Measurements from ENCODE around the gene VWA3B. TPM values are rescaled to one million over a fixed set of nuclear protein-coding genes. Genes with fewer than 3 reads are reported as not detected.

VWA3B gene
- total RNA-seq, 4 donors from 2014 or later, result 0.30 to 6.1 (median 2.5) TPM; not detected in 1

DNA sequence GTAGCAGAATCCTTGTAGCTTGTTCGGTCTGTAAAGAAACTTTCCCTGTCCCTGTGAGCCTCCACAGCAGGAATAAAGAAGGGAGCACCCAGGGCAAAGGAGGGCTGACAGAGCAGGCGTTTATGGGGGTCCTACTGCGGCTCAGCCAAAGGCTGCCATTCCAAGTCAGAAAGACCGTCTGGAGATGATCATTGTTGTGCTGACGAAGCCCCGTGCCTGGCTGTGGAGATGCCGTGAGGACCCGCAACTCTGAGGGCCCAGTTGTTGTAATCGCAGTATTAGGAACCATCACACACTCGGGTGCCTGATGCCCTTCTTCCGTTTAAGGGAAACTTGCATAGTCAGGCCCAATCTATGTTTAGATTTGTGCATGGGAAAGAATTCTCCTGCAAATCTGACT, 16.9 kb upstream of the VWA3B start:
- 38 to 45% methylated on average over 11 of the region's 11 CpGs for WGBS, 2 donors
- H3K27ac ChIP-seq, result no peak overlapping the region
- no peaks in the 10 kb centered on the region for H3K36me3 ChIP-seq
- H3K4me3 ChIP-seq, result no peak overlapping the region
- peaks cover 0 to 11% (median 0%) of the 10 kb centered on the region in 4 donors for H3K9me3 ChIP-seq
- no peak for TF ChIP-seq POLR2A (IDR thresholded peaks at IDR 0.05)
- TF ChIP-seq, protein P1, sequence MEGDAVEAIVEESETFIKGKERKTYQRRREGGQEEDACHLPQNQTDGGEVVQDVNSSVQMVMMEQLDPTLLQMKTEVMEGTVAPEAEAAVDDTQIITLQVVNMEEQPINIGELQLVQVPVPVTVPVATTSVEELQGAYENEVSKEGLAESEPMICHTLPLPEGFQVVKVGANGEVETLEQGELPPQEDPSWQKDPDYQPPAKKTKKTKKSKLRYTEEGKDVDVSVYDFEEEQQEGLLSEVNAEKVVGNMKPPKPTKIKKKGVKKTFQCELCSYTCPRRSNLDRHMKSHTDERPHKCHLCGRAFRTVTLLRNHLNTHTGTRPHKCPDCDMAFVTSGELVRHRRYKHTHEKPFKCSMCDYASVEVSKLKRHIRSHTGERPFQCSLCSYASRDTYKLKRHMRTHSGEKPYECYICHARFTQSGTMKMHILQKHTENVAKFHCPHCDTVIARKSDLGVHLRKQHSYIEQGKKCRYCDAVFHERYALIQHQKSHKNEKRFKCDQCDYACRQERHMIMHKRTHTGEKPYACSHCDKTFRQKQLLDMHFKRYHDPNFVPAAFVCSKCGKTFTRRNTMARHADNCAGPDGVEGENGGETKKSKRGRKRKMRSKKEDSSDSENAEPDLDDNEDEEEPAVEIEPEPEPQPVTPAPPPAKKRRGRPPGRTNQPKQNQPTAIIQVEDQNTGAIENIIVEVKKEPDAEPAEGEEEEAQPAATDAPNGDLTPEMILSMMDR (IDR thresholded peaks at IDR 0.05), result no peak
- TF ChIP-seq EP300 (IDR thresholded peaks at IDR 0.05), result no peak
- no peaks in the 10 kb centered on the region for H3K4me1 ChIP-seq
- DNase-seq (ENCODE audit: low spot score in 2 of 2), result no peak
- H3K27me3 ChIP-seq, result no peaks in the 10 kb centered on the region

DNA sequence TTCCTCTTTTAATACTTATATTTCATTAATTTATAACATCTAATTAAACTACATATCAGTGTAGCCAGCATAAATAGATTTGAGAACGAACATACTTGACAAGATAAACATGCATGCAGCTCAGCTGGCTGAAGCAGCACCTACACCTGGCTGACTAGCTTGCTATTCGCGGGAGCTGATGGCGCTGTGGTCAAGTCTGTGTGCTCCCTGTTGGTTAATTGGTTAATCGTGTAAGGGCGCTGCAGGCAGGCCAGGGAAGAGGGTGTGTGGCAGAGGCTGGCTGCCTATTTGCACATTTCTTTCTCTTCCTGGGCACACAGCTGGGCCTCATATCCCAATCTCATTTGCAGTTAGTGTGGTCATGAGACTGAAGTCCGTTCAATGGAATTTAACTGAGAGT, 14.5 kb upstream of the VWA3B start:
- WGBS, 2 donors, result 80 to 92% methylated on average over 7 of the region's 7 CpGs
- Histone ChIP-seq H3K9me3 (peaks cover 0 to 13% (median 0%) of the 10 kb centered on the region in 4 donors), H3K4me3 (no peak overlapping the region), H3K27ac (no peak overlapping the region), H3K27me3 (no peaks in the 10 kb centered on the region), H3K4me1 (no peaks in the 10 kb centered on the region), H3K36me3 (no peaks in the 10 kb centered on the region)
- no peak for DNase-seq (ENCODE audit: low spot score in 2 of 2)
- TF ChIP-seq, protein P1 (IDR thresholded peaks at IDR 0.05), result no peak
- no peak for TF ChIP-seq POLR2A (IDR thresholded peaks at IDR 0.05)
- TF ChIP-seq EP300 (IDR thresholded peaks at IDR 0.05), result no peak

GRCh38 chr2:98078701-98079100, 8.3 kb upstream of the VWA3B start:
- H3K36me3 ChIP-seq, result no peaks in the 10 kb centered on the region
- peaks cover 0 to 4% of the 10 kb centered on the region in 2 donors for H3K27me3 ChIP-seq
- peaks cover 0 to 28% (median 0%) of the 10 kb centered on the region in 4 donors for H3K9me3 ChIP-seq
- 79 to 86% methylated on average over 2 of the region's 2 CpGs for WGBS, 2 donors
- H3K4me3 ChIP-seq, result no peak overlapping the region
- no peak overlapping the region for H3K27ac ChIP-seq
- no peaks in the 10 kb centered on the region for H3K4me1 ChIP-seq
- no peak for TF ChIP-seq EP300 (IDR thresholded peaks at IDR 0.05)
- no peak for TF ChIP-seq POLR2A (IDR thresholded peaks at IDR 0.05)
- TF ChIP-seq, protein P1 (IDR thresholded peaks at IDR 0.05), result no peak
- DNase-seq (ENCODE audit: low spot score in 2 of 2), result no peak

GRCh38 chr2:98084151-98084868, 2.7 kb upstream of the VWA3B start:
- Histone ChIP-seq H3K27ac (peak overlapping the region in 1 of 4 donors; percentile 13), H3K9me3 (peaks cover 0 to 7% (median 0%) of the 10 kb centered on the region in 4 donors), H3K36me3 (no peaks in the 10 kb centered on the region), H3K4me3 (no peak overlapping the region), H3K27me3 (peaks cover 0 to 35% of the 10 kb centered on the region in 2 donors), H3K4me1 (peaks cover 0 to 21% (median 13%) of the 10 kb centered on the region in 4 donors)
- DNase-seq (ENCODE audit: low spot score in 2 of 2), result no peak
- 54 to 61% methylated on average over 5 of the region's 5 CpGs for WGBS, 2 donors
- no peak for TF ChIP-seq EP300 (IDR thresholded peaks at IDR 0.05)
- TF ChIP-seq, protein P1 (IDR thresholded peaks at IDR 0.05), result no peak
- TF ChIP-seq POLR2A (IDR thresholded peaks at IDR 0.05), result no peak

- Histone ChIP-seq H3K27me3 (peaks cover 0 to 35% of the 10 kb centered on the region in 2 donors), H3K27ac (peak overlapping the region in 1 of 4 donors; percentile 13), H3K4me3 (no peak overlapping the region), H3K9me3 (peaks cover 0 to 4% (median 0%) of the 10 kb centered on the region in 4 donors), H3K4me1 (peaks cover 0 to 21% (median 13%) of the 10 kb centered on the region in 4 donors), H3K36me3 (no peaks in the 10 kb centered on the region)
- TF ChIP-seq EP300 (IDR thresholded peaks at IDR 0.05), result no peak
- TF ChIP-seq, protein P1 (IDR thresholded peaks at IDR 0.05), result no peak
- WGBS, 2 donors, result 75 to 81% methylated on average over 3 of the region's 3 CpGs
- no peak for DNase-seq (ENCODE audit: low spot score in 2 of 2)
Measured at GRCh38 chr2:98084869-98085238, 2.1 kb upstream of the VWA3B start.

All from tibial nerve (tissue), 4 donors.